ENCODE measurements around the gene HECTD1.
"Not testable (repeated sequence)": the region's sequence is repeated elsewhere in the genome, so short reads cannot be mapped to it uniquely, and the experiment has no call there.

HECTD1 gene

DNA sequence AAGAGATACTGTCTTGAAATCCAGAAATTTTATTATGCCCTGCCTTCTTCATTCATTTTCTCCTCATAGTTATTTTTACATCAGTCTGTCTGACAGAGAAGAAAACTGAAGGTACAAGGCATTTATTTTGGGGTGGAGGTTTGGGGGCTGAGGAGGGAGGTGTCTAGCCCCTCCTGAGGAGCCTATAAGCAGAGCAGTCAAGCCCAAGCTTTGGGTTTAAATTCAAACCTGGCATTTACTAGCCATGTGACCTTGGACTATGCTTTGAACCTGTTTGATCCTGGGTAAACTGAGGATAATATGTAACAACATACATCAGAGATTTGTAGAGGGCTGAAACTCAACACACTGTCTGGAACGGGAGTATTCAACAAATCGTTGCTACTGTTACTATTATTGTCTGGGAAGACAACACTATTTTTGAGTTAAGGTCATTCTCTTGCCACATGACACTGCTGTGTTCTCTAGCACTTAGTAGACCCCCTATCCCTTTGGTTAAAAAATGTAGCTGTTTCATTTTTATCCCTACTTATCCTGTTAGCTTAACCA is 115.4 kb downstream of the HECTD1 start:
- DNase-seq: no peak
- H3K9ac ChIP-seq (ENCODE audit: low read length): no peak overlapping the region
- H3K36me3 ChIP-seq (replicated peaks; ENCODE audit: insufficient read depth, low read length): no peaks in the 10 kb centered on the region
- H2AFZ ChIP-seq (ENCODE audit: low read length): no peak overlapping the region
- no peak for TF ChIP-seq EZH2phosphoT487 (IDR thresholded peaks at IDR 0.05; ENCODE audit: low read length)
- TF ChIP-seq EZH2 (optimal IDR thresholded peaks at IDR 0.05; ENCODE audit: low read depth, low read length): no peak
- TF ChIP-seq CTCF (IDR thresholded peaks at IDR 0.05; ENCODE audit: low read length): no peak
- no peak overlapping the region for H3K4me3 ChIP-seq (ENCODE audit: low read length)
- H3K4me2 ChIP-seq (ENCODE audit: low read depth, low read length): no peak overlapping the region
- H3K27me3 ChIP-seq (replicated peaks; ENCODE audit: insufficient read depth, low read length): no peaks in the 10 kb centered on the region
- no peaks in the 10 kb centered on the region for H3K4me1 ChIP-seq (ENCODE audit: low read length)
- H3F3A ChIP-seq (ENCODE audit: insufficient read depth, low read length): no peaks in the 10 kb centered on the region
- no peaks in the 10 kb centered on the region for H3K79me2 ChIP-seq (ENCODE audit: low read length)
- no peaks in the 10 kb centered on the region for H3K9me3 ChIP-seq (replicated peaks; ENCODE audit: insufficient read depth, low read length)
- no peaks in the 10 kb centered on the region for H4K20me1 ChIP-seq (ENCODE audit: insufficient read depth, low read length)
- H3K9me2 ChIP-seq (replicated peaks; ENCODE audit: insufficient read depth, low read length): no peaks in the 10 kb centered on the region
- no peak overlapping the region for H3K27ac ChIP-seq (ENCODE audit: low read length)

DNA sequence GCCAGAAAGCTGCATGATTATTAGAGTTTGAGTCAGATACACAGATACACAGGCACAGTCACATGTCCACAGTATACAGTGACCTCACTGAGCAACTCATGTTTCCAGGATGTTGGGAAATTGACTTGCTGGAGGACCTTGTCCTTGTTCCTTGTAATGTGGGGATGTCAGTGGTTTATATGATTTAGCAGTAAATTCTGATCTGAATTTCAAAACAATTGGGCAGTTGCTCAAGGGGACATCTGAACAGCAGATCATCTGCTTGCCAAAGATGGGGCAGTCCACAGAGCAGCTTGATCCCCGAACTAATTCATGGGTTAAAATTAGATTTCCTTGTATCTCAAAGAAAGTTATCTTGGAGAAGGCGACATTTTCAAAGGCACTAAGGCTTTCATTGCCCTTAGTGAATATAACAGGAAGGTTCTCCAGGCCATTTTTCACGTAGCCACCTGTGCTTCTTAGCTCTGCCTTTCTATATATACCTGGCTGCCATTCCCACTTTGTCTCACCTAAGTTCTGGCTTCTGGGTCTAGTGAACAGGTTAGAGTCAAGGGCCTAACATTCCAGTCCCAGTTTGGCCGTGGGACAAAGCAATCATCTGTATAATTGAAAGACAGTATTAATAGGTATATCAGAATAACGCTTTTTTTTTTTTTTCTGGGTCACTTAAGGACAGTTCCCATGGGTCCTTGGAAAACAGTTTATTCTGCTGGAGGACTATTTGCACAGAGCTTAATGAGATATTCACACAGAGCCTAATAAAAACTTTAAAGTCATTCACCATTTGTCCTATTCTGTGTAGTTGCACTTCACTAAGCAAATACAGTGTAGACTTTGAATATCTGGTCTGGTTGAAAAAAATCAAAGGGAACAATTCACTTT is 116.5 kb downstream of the HECTD1 start:
- no peak overlapping the region for H3K4me2 ChIP-seq (ENCODE audit: low read depth, low read length)
- H3F3A ChIP-seq (ENCODE audit: insufficient read depth, low read length): no peaks in the 10 kb centered on the region
- no peak overlapping the region for H3K9ac ChIP-seq (ENCODE audit: low read length)
- no peak overlapping the region for H2AFZ ChIP-seq (ENCODE audit: low read length)
- no peak overlapping the region for H3K27ac ChIP-seq (ENCODE audit: low read length)
- no peaks in the 10 kb centered on the region for H3K9me3 ChIP-seq (replicated peaks; ENCODE audit: insufficient read depth, low read length)
- no peaks in the 10 kb centered on the region for H3K27me3 ChIP-seq (replicated peaks; ENCODE audit: insufficient read depth, low read length)
- H3K36me3 ChIP-seq (replicated peaks; ENCODE audit: insufficient read depth, low read length): no peaks in the 10 kb centered on the region
- DNase-seq: no peak
- no peak overlapping the region for H3K4me3 ChIP-seq (ENCODE audit: low read length)
- H3K9me2 ChIP-seq (replicated peaks; ENCODE audit: insufficient read depth, low read length): no peaks in the 10 kb centered on the region
- H4K20me1 ChIP-seq (ENCODE audit: insufficient read depth, low read length): no peaks in the 10 kb centered on the region
- TF ChIP-seq EZH2 (optimal IDR thresholded peaks at IDR 0.05; ENCODE audit: low read depth, low read length) (no peak), CTCF (IDR thresholded peaks at IDR 0.05; ENCODE audit: low read length) (no peak), EZH2phosphoT487 (IDR thresholded peaks at IDR 0.05; ENCODE audit: low read length) (no peak)
- no peaks in the 10 kb centered on the region for H3K79me2 ChIP-seq (ENCODE audit: low read length)
- H3K4me1 ChIP-seq (ENCODE audit: low read length): no peaks in the 10 kb centered on the region

GRCh38 chr14:31086466-31086865 is 121.1 kb downstream of the HECTD1 start:
- H3K36me3 ChIP-seq (replicated peaks; ENCODE audit: insufficient read depth, low read length): not testable (repeated sequence)

GRCh38 chr14:31085027-31085426 is 122.6 kb downstream of the HECTD1 start:
- H3K27ac ChIP-seq (ENCODE audit: low read length): no peak overlapping the region
- no peak for DNase-seq
- H3K9me2 ChIP-seq (replicated peaks; ENCODE audit: insufficient read depth, low read length): no peaks in the 10 kb centered on the region
- H3K79me2 ChIP-seq (ENCODE audit: low read length): no peaks in the 10 kb centered on the region
- no peaks in the 10 kb centered on the region for H3K4me1 ChIP-seq (ENCODE audit: low read length)
- no peaks in the 10 kb centered on the region for H4K20me1 ChIP-seq (ENCODE audit: insufficient read depth, low read length)
- no peak overlapping the region for H3K9ac ChIP-seq (ENCODE audit: low read length)
- TF ChIP-seq EZH2phosphoT487 (IDR thresholded peaks at IDR 0.05; ENCODE audit: low read length): no peak
- TF ChIP-seq EZH2 (optimal IDR thresholded peaks at IDR 0.05; ENCODE audit: low read depth, low read length): no peak
- TF ChIP-seq CTCF (IDR thresholded peaks at IDR 0.05; ENCODE audit: low read length): no peak
- H3K36me3 ChIP-seq (replicated peaks; ENCODE audit: insufficient read depth, low read length): no peaks in the 10 kb centered on the region
- no peak overlapping the region for H3K4me3 ChIP-seq (ENCODE audit: low read length)
- no peaks in the 10 kb centered on the region for H3K27me3 ChIP-seq (replicated peaks; ENCODE audit: insufficient read depth, low read length)
- H3K4me2 ChIP-seq (ENCODE audit: low read depth, low read length): no peak overlapping the region
- no peaks in the 10 kb centered on the region for H3K9me3 ChIP-seq (replicated peaks; ENCODE audit: insufficient read depth, low read length)
- no peaks in the 10 kb centered on the region for H3F3A ChIP-seq (ENCODE audit: insufficient read depth, low read length)
- H2AFZ ChIP-seq (ENCODE audit: low read length): no peak overlapping the region

More at GRCh38 chr14:31086466-31086865, 121.1 kb downstream of the HECTD1 start:
- H3K4me2 ChIP-seq (ENCODE audit: low read depth, low read length); H3K79me2 ChIP-seq (ENCODE audit: low read length); DNase-seq; H3K4me1 ChIP-seq (ENCODE audit: low read length); H2AFZ ChIP-seq (ENCODE audit: low read length); H3K9ac ChIP-seq (ENCODE audit: low read length); H3K4me3 ChIP-seq (ENCODE audit: low read length); H3F3A ChIP-seq (ENCODE audit: insufficient read depth, low read length); H3K27me3 ChIP-seq (replicated peaks; ENCODE audit: insufficient read depth, low read length); H3K9me3 ChIP-seq (replicated peaks; ENCODE audit: insufficient read depth, low read length); H3K9me2 ChIP-seq (replicated peaks; ENCODE audit: insufficient read depth, low read length); H4K20me1 ChIP-seq (ENCODE audit: insufficient read depth, low read length); H3K27ac ChIP-seq (ENCODE audit: low read length): not testable (repeated sequence)

All from MM.1S (cell line).